HG02885 (cell line): Measurements from ENCODE around the gene TM4SF5.

Source experiments
- ATAC-seq: cut with Tn5 transposase; IDR thresholded peaks from one replicate; pipeline ENCODE4 v1.9.1; 2021; ENCODE audit warnings: mild to moderate bottlenecking; ENCODE audit not compliant: unreplicated experiment, poor library complexity

Gene TM4SF5

GRCh38 chr17:4788159-4788806, 16.6 kb downstream of the TM4SF5 start:
- no peak for ATAC-seq

- no peak for ATAC-seq
Measured at GRCh38 chr17:4788807-4789700, 17.4 kb downstream of the TM4SF5 start, which contains the start of gene GLTPD2. Gene GLTPD2 (plus strand): TSS chr17:4788964. CDS start chr17:4789012, 48 bp downstream.

GRCh38 chr17:4789701-4789950, 17.9 kb downstream of the TM4SF5 start:
- no peak for ATAC-seq

- ATAC-seq = peak; percentile 95
Measured at GRCh38 chr17:4789951-4790704, 18.4 kb downstream of the TM4SF5 start.

DNA sequence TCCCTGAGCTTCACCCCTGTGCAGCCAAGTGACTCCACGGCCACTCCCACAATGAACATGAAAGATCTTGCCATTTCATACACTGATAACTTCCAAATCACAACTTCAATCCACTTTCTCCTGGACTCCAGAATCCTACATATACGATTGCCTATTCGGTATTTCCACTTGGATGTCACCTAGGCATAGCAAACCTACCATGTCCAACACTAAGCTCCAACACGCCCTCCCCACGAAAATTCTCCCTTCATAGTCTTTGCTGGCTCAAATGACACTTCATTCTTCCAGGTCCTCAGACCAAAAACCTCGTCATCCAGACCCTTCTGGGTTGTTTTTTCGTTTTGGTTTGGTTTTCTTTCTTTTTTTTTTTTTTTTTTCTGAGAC, 19.0 kb downstream of the TM4SF5 start:
- ATAC-seq = no peak

GRCh38 chr17:4795168-4795567, 23.5 kb downstream of the TM4SF5 start:
- no peak for ATAC-seq

- ATAC-seq = no peak
Measured at GRCh38 chr17:4796552-4796920, 24.9 kb downstream of the TM4SF5 start.

DNA sequence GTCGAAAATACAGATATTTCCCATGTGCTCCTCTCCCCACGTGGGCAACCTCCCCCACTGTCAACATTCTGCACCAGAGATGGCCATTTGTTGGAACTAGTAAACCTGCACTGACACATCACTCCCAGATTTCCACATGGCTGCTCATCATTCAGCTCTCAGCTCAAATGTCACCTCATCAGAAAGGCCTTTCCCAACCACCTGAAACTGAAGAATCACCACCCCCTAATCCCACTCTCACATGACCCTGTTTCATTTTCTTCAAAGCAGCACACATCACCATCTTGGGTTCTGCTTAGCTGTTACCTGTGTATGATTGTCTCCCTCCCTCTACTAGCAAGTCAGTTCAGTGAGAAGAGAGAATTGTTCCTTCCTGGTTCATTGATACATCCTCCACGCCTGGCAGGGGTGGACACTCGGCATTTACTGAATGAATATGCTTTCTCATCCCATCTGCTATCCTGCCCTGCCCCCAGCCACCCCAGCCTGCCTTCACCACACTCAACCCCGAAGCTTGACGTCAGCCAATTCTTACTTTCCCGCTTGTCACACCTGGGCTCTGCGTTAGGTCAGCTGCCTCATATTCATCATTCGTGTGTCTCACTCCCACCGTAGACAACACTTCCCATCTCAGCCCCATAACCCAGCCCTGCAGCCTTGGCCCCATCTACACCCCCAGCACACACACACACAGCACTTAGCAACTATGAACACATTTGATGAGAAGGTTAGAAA, 28.9 kb downstream of the TM4SF5 start:
- no peak for ATAC-seq

- ATAC-seq = no peak
Measured at GRCh38 chr17:4802228-4802627, 30.5 kb downstream of the TM4SF5 start, which contains the start of gene C17orf114. Gene C17orf114 (minus strand): TSS chr17:4802328.

DNA sequence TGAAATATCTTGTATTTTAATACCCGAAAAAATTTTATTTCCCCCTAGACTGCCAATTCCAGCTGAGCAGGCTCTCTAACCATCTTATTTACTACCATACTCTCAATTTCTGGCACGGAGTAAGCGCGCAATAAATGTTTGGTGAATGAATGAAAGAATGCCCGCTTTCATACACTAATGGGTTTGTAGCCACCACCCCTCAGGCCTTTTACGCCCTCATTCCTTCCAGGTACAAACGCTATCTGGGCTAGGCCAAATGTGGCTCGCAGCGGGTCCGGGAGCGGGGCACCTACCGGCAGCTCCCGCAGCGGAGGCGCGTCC, 34.7 kb downstream of the TM4SF5 start:
- no peak for ATAC-seq

GRCh38 chr17:4806777-4807604, 35.3 kb downstream of the TM4SF5 start, which contains the start of gene PLD2:
Gene PLD2 (plus strand): TSS chr17:4807152. CDS start chr17:4807773, 621 bp downstream.
- ATAC-seq = peak; percentile 90

- no peak for ATAC-seq
Measured at GRCh38 chr17:4807605-4808377, 36.1 kb downstream of the TM4SF5 start.

GRCh38 chr17:4808378-4808767, 36.7 kb downstream of the TM4SF5 start:
- no peak for ATAC-seq

DNA sequence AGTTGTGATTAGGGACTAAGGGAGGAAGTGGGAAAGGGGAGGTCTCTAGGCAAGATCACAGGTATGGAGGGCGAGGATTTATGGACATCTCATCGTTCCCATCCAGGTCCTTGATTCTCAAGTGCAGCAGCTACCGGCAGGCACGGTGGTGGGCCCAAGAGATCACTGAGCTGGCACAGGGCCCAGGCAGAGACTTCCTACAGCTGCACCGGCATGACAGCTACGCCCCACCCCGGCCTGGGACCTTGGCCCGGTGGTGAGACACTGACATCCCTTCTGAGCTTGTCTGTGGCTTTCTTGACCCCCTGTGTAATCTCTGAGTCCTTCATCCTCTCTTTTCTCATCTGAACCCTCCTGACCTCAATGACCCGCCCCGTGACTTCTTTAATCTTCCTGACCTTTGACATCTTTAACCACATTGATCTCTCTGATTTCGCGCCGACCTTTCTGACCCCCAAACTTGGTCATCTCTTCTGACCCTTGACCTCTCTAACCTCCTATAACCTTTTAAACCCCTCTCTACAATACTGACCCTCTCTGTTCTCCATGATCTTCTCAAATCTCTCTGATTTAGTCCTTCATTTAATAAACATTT, 39.1 kb downstream of the TM4SF5 start:
- no peak for ATAC-seq

GRCh38 chr17:4811471-4811870, 39.8 kb downstream of the TM4SF5 start:
- no peak for ATAC-seq

- no peak for ATAC-seq
Measured at GRCh38 chr17:4812690-4813089, 41.0 kb downstream of the TM4SF5 start.

DNA sequence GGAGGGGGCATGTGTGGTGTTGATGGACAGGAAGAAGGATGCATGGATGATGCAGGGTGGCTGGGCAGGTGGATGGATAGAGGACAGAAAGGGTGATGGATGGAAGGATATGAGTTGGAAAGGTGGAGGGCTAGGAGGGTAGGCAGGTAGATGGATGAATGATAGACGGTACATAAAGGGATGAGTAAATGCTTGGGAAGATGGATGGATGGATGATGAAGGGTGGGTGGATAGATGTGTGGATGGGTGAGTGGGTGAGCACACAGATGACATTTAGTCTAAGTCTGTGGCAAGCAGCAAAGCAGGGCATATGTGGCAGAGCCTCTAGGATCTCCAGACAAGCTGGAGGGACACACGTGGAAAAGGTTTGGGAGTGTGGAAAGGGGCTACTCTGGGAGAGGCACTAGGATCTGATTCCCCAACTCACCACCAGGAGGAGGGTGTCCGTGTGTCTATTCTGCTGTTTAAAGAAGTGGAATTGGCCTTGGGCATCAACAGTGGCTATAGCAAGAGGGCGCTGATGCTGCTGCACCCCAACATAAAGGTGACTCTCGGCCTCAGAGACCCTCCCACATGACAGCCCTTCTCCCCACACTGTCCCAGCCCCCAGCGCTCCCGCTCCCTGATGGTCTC, 43.5 kb downstream of the TM4SF5 start:
- ATAC-seq = no peak

DNA sequence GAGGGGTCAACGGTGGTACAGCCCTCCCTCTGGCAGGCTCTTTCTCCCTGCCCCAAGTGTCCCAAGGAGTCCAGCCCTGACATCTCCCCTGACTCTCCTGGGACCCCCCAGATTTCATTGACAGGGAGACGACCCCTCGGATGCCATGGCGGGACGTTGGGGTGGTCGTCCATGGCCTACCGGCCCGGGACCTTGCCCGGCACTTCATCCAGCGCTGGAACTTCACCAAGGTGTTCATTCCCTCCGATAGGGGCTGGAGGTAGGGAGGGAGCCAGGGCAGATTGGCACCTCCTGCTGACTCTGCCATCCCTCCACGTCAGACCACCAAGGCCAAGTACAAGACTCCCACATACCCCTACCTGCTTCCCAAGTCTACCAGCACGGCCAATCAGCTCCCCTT, 45.1 kb downstream of the TM4SF5 start:
- no peak for ATAC-seq
